Sigmoid colon (tissue), 7 donors: Measurements from ENCODE around the gene ZNF792. TPM values are rescaled to one million over a fixed set of nuclear protein-coding genes. Genes with fewer than 3 reads are reported as not detected.
A peak's percentile ranks its signal among the peaks of the same experiment; 100 is the strongest.
"Not testable (repeated sequence)": the region's sequence is repeated elsewhere in the genome, so short reads cannot be mapped to it uniquely, and the experiment has no call there.

ENCODE experiments used
- DNase-seq: peaks from one replicate; pipeline ENCODE4 v3.0.0-alpha.2; 2019
- H3K27ac ChIP-seq, 4 donors: fragments of 200-600 bp; sonication (generic); one replicate each; pipeline ENCODE4 v1.5.1; 2016 to 2019; ENCODE audit warnings: mild to moderate bottlenecking in 1 of 4
- H3K27me3 ChIP-seq, 3 donors: fragments of 200-600 bp; sonication (generic); one replicate each; pipeline ENCODE4 v1.5.1; 2019; ENCODE audit warnings: mild to moderate bottlenecking in 1 of 3
- H3K36me3 ChIP-seq, 4 donors: fragments of 200-600 bp; sonication (generic); one replicate each; pipeline ENCODE4 v1.5.1; 2016 to 2019
- H3K4me1 ChIP-seq, 4 donors: fragments of 200-600 bp; sonication (generic); one replicate each; pipeline ENCODE4 v1.5.1; 2017 to 2019
- H3K4me3 ChIP-seq, 4 donors: fragments of 200-600 bp; sonication (generic); one replicate each; pipeline ENCODE4 v1.5.1; 2017 to 2019; ENCODE audit warnings: mild to moderate bottlenecking in 2 of 4, moderate library complexity in 1 of 4
- H3K9me3 ChIP-seq, 4 donors: fragments of 200-600 bp in 3 of 4; sonication (generic) in 3 of 4; one replicate each; pipeline versions ENCODE4 v1.5.1 to v1.6.1; 2013 to 2019
- EP300 ChIP-seq, 4 donors: sonication (generic); formaldehyde crosslinking; IDR thresholded peaks; one replicate each; pipeline ENCODE4 v1.6.1; 2017; ENCODE audit warnings: antibody characterized with exemption in 4 of 4
- POLR2A ChIP-seq, 2 donors: fragments of 450-650 bp; IDR thresholded peaks; one replicate each; pipeline ENCODE4 v1.6.1; 2016; ENCODE audit warnings: antibody characterized with exemption in 2 of 2, mild to moderate bottlenecking in 2 of 2, moderate library complexity in 2 of 2
- POLR2AphosphoS5 ChIP-seq, 4 donors: sonication (generic); formaldehyde crosslinking; IDR thresholded peaks; one replicate each; pipeline ENCODE4 v1.6.1; 2017; ENCODE audit warnings: antibody characterized with exemption in 4 of 4
- WGBS, 2 donors: extraction: QIAGEN DNeasy Blood & Tissue Kit; methylation state at CpG; one replicate each; pipeline ENCODE4 v1.1.7; 2013; 5-methylcytosine and 5-hydroxymethylcytosine counted together
- intact Hi-C: fragments of 100-400 bp; cut with DNase I; formaldehyde crosslinking; loops from one replicate; pipeline ENCODE4 v1.15.1; 2023
- polyA plus RNA-seq, 3 donors: library from polyadenylated mRNA; stranded (reverse); fragments of 200-250 nt; gene quantifications; one replicate each; pipeline ENCODE4 v1.2.3, GENCODE V29; 2013
- total RNA-seq, 4 donors: library from RNA; depleted of rRNA; stranded (reverse); fragments of >200 nt; gene quantifications; one replicate each; pipeline ENCODE4 v1.1.0, GENCODE V29; 2016
- TF ChIP-seq, protein P1 (sequence below), 4 experiments: fragments of 450-650 bp in 3 of 4; fragments of 200-600 bp in 1 of 4; IDR thresholded peaks; one replicate each; pipeline ENCODE4 v1.5.1; 2016 to 2019; ENCODE audit warnings: antibody characterized with exemption in 4 of 4, mild to moderate bottlenecking in 3 of 4, moderate library complexity in 2 of 4
- donor health status: healthy with polysubstance abuse.
- donor health status: Bipolar disorder and iron deficiency.
- donor health status: healthy.

ZNF792 gene
- total and polyA plus RNA-seq, 7 donors, result 1.4 to 6.4 (median 3.1) TPM

DNA sequence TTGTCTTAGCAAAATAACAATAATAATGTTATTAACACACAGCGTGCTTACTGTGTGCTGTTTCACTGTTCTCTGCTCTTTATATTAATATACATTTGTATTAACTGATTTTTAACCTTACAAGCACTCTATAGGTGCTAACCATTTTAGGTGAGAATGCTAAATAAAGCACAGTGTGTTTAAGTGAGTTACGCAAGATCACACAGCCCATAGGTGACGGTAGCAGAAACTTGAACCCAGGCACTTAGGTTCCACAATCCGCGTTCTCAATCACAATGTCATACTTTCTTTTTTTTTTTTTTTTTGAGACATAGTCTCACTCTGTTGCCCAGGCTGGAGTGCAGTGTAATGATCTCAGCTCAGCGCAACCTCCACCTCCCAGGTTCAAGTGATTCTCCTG is 31.5 kb downstream of the ZNF792 start:
- intact Hi-C loops, result no loop called here
- no peak for TF ChIP-seq EP300 (IDR thresholded peaks at IDR 0.05)
- TF ChIP-seq POLR2AphosphoS5 (IDR thresholded peaks at IDR 0.05), result no peak
- TF ChIP-seq, protein P1, sequence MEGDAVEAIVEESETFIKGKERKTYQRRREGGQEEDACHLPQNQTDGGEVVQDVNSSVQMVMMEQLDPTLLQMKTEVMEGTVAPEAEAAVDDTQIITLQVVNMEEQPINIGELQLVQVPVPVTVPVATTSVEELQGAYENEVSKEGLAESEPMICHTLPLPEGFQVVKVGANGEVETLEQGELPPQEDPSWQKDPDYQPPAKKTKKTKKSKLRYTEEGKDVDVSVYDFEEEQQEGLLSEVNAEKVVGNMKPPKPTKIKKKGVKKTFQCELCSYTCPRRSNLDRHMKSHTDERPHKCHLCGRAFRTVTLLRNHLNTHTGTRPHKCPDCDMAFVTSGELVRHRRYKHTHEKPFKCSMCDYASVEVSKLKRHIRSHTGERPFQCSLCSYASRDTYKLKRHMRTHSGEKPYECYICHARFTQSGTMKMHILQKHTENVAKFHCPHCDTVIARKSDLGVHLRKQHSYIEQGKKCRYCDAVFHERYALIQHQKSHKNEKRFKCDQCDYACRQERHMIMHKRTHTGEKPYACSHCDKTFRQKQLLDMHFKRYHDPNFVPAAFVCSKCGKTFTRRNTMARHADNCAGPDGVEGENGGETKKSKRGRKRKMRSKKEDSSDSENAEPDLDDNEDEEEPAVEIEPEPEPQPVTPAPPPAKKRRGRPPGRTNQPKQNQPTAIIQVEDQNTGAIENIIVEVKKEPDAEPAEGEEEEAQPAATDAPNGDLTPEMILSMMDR (IDR thresholded peaks at IDR 0.05), result no peak
- no peak for TF ChIP-seq POLR2A (IDR thresholded peaks at IDR 0.05)
- DNase-seq, result no peak
- no peak overlapping the region for H3K27ac ChIP-seq
- H3K9me3 ChIP-seq, result no peaks in the 10 kb centered on the region
- H3K36me3 ChIP-seq, result peaks cover 10 to 74% (median 26%) of the 10 kb centered on the region in 4 donors
- H3K27me3 ChIP-seq, result no peaks in the 10 kb centered on the region
- peaks cover 0 to 12% (median 8%) of the 10 kb centered on the region in 4 donors for H3K4me1 ChIP-seq
- H3K4me3 ChIP-seq, result no peak overlapping the region
- WGBS, 2 donors, result 91 to 98% methylated on average over 6 of the region's 6 CpGs

DNA sequence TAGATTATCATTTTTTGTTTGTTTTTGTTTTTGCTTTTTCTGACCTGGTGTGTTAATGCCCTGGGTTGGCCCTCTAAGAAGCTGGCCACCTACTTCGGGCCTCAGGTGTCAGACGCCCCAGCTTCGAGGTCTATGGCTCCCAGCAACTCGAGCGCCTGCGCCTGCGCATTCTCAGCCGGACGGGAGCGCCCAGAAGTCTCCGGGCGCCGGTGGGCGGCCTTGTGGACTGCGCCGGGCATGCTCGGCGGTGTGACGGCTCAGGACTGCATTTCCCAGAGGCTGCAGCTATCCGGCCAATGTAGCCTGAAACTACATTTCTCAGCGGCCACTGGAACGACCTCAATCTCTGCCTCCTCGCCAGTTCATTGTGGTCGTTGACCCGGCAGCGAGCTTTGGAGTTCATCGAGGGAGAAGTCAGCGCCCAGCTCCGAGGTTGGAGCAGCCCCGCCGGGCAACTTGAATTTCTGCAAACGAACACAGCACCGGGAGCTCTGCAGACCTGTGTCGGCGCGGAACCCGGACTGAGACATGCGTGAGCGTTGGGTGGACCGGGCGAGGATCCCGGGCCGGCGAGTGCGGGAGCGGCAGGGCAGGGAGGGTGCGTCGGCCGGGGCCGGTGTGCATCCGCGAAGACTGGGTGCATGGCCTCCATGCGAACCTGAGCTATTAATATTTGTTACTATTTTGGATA is 37.2 kb downstream of the ZNF792 start, which contains the start of gene ZNF30:
ZNF30 (plus strand) TSS at position 219 of the 691 bp plus-strand sequence. CDS start 3,045 bp downstream, outside the sequence.
- H3K27me3 ChIP-seq, result no peaks in the 10 kb centered on the region
- peak in 1 of 2 donors; percentile 10 for TF ChIP-seq POLR2A (IDR thresholded peaks at IDR 0.05)
- TF ChIP-seq POLR2AphosphoS5 (IDR thresholded peaks at IDR 0.05), result peak in 3 of 4 donors; percentile 36 to 76 (median 66)
- TF ChIP-seq EP300 (IDR thresholded peaks at IDR 0.05), result no peak
- TF ChIP-seq, protein P1 (IDR thresholded peaks at IDR 0.05), result no peak
- H3K4me1 ChIP-seq, result peaks cover 0 to 21% (median 13%) of the 10 kb centered on the region in 4 donors
- H3K9me3 ChIP-seq, result no peaks in the 10 kb centered on the region
- DNase-seq, result peak; percentile 95
- peak within 1 kb of the TSS; percentile 79 to 87 (median 84) for H3K27ac ChIP-seq
- H3K4me3 ChIP-seq, result peak within 1 kb of the TSS; percentile 53 to 71 (median 68)
- intact Hi-C loops, result no loop called here
- 1% methylated on average over 53 of the region's 53 CpGs for WGBS, 2 donors
- peaks cover 0 to 20% (median 6%) of the 10 kb centered on the region in 4 donors for H3K36me3 ChIP-seq

DNA sequence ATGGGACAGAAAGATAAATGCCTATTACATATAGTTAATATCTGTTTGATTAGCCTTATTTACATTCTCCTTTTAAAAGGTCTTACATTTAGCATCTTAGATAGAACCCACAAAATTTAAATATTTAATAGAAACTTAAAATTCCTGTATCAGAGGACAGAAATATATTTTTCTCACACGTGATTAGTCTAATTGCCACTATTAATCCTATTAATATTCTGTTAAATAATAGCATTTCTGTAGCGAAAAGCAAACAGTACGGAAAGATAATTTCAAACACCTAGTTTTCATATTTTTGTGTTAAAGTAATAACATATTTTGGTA is 37.7 kb downstream of the ZNF792 start:
- TF ChIP-seq EP300 (IDR thresholded peaks at IDR 0.05), result no peak
- TF ChIP-seq POLR2AphosphoS5 (IDR thresholded peaks at IDR 0.05), result no peak
- TF ChIP-seq, protein P1 (IDR thresholded peaks at IDR 0.05), result no peak
- no peak for TF ChIP-seq POLR2A (IDR thresholded peaks at IDR 0.05)
- DNase-seq, result no peak
- peaks cover 0 to 21% (median 13%) of the 10 kb centered on the region in 4 donors for H3K4me1 ChIP-seq
- H3K9me3 ChIP-seq, result no peaks in the 10 kb centered on the region
- 62 to 73% methylated on average over 3 of the region's 3 CpGs for WGBS, 2 donors
- intact Hi-C loops, result no loop called here
- H3K4me3 ChIP-seq, result peak overlapping the region; percentile 53 to 71 (median 68)
- peaks cover 0 to 15% (median 4%) of the 10 kb centered on the region in 4 donors for H3K36me3 ChIP-seq
- H3K27me3 ChIP-seq, result no peaks in the 10 kb centered on the region
- peak overlapping the region; percentile 79 to 87 (median 84) for H3K27ac ChIP-seq

DNA sequence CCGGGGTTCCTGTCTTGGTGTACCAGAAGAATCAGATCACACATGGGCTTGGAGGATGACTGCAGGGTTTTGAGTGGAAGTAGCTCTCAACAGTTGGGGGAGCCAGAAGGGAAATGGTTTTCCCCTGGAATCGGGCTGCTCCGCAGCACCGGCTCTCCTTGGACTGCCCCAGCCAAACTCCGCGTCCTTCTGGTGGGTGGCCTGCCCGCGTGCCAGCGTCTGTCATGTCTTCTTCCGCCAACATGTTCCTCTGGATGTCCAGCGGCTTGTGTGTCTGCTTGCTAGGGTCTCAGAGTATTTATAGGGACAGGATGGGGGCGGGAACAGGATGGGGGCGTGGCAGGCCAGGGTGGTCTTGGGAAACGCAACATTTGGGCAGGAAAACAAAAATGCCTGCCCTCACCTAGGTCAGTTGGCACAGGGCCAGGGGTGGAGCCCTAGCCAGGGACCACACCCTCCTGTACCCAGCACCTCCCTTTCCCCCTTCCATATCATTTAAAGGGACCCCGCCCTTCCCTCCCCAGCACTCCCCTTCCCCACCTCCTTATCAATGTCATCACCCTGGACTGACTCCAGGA is 38.7 kb downstream of the ZNF792 start:
- DNase-seq, result no peak
- WGBS, 2 donors, result 92 to 93% methylated on average over 15 of the region's 15 CpGs

DNA sequence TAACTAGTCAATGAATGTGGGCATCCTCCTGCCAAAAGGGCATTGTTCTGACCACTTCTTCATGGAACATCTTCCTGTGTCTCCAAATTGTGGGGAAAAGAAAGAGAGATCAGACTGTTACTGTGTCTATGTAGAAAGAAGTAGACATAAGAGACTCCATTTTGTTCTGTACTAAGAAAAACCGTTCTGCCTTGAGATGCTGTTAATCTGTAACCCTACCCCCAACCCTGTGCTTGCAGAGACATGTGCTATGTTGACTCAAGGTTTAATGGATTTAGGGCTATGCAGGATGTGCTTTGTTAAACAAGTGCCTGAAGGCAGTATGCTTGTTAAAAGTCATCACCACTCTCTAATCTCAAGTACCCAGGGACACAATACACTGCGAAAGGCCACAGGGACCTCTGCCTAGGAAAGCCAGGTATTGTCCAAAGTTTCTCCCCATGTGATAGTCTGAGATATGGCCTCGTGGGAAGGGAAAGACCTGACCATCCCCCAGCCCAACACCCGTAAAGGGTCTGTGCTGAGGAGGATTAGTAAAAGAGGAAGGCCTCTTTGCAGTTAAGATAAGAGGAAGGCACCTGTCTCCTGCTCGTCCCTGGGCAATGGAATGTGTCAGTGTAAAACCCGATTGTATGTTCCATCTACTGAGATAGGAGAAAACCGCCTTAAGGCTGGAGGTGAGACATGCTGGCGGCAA is 43.8 kb downstream of the ZNF792 start:
- peaks cover 0 to 12% (median 9%) of the 10 kb centered on the region in 4 donors for H3K9me3 ChIP-seq
- DNase-seq, H3K4me3 ChIP-seq, H3K4me1 ChIP-seq, H3K36me3 ChIP-seq, H3K27ac ChIP-seq, H3K27me3 ChIP-seq, intact Hi-C loops: not testable (repeated sequence)
- WGBS, 2 donors, result 56 to 73% methylated on average over 8 of the region's 8 CpGs

More for the DNA sequence above, 38.7 kb downstream of the ZNF792 start:
- Histone ChIP-seq H3K27me3 (no peaks in the 10 kb centered on the region), H3K36me3 (peaks cover 0 to 7% (median 3%) of the 10 kb centered on the region in 4 donors), H3K4me3 (no peak overlapping the region), H3K27ac (no peak overlapping the region), H3K9me3 (no peaks in the 10 kb centered on the region), H3K4me1 (peaks cover 0 to 21% (median 13%) of the 10 kb centered on the region in 4 donors)
- TF ChIP-seq, protein P1 (IDR thresholded peaks at IDR 0.05), result no peak
- intact Hi-C loops, result no loop called here
